ENCODE measurements around the gene TBC1D22A.

DNA sequence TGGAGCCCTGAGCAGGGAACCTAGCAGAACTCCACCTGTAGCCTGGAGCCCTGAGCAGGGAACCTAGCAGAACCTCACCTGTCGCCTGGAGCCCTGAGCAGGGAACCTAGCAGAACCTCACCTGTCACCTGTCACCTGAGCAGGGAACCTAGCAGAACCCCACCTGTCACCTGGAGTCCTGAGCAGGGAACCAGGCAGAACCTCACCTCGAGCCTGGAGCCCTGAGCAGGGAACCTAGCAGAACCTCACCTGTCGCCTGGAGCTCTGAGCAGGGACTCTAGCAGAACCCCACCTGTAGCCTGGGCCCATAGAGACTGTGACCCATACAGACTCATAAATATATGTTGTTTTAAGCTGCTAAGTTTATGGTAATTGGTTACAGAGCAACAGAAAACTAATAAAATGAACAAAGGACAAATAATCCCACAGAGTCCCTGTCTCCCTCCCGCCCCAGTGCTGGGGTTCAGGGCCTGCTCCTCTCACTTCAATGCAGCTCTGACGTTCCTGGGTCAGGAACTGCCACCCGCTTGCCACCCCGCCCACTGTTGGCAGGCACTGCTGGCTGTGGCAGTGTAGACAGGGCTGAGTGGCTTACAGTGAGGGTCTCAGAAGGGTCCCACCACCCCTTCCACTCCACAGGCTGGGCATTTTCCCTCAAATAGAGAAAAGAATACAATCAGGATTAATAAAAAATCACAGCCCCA, 259.1 kb downstream of the TBC1D22A start:
- TF ChIP-seq CTCF (IDR thresholded peaks at IDR 0.05; ENCODE audit: low read length) (no peak), EZH2phosphoT487 (IDR thresholded peaks at IDR 0.05; ENCODE audit: low read length) (no peak), EZH2 (optimal IDR thresholded peaks at IDR 0.05; ENCODE audit: low read depth, low read length) (no peak)
